ENCODE results near the gene CTRL. TPM values are rescaled to one million over a fixed set of nuclear protein-coding genes. Genes with fewer than 3 reads are reported as not detected.
"Not testable (repeated sequence)": the region's sequence is repeated elsewhere in the genome, so short reads cannot be mapped to it uniquely, and the experiment has no call there.

The CTRL gene
- total RNA-seq, 2 experiments from 2014 or later: 4.0 to 5.9 TPM

GRCh38 chr16:67939507-67940445 is 8.1 kb upstream of the CTRL start:
- POLR2A ChIA-PET: no interaction called here

GRCh38 chr16:67937713-67938112 is 6.1 kb upstream of the CTRL start:
- DNase-seq (ENCODE audit: low spot score); H2AFZ ChIP-seq (ENCODE audit: low read length); H3K9me2 ChIP-seq (ENCODE audit: insufficient read depth, low read length); H3K9me3 ChIP-seq (ENCODE audit: low read length); H3K79me2 ChIP-seq (ENCODE audit: insufficient read depth, low read depth, low read length); H4K20me1 ChIP-seq (ENCODE audit: insufficient read depth, low read length); BruUV-seq (replicated peaks); CTCF ChIA-PET (ENCODE audit: unreplicated experiment): not testable (repeated sequence)
- H3K36me3 ChIP-seq (ENCODE audit: insufficient read depth, low read length): peaks cover 23% of the 10 kb centered on the region
- peak overlapping the region; percentile 90 for H3K4me2 ChIP-seq (ENCODE audit: low read length)
- peaks cover 38% of the 10 kb centered on the region for H3K4me1 ChIP-seq (ENCODE audit: insufficient read depth, low read length, poor library complexity, severe bottlenecking)
- peak overlapping the region; percentile 90 for H3K27ac ChIP-seq (ENCODE audit: low read depth, low read length, poor library complexity, severe bottlenecking)
- intact Hi-C loops (cut with micrococcal nuclease; ENCODE audit: unreplicated experiment): loop anchor here (2.0 kb wide), 1 partner anchor 103 kb away; no protein-coding TSS in a partner anchor
- POLR2A ChIA-PET: interaction anchor here (0.6 to 0.7 kb wide), 2 partner anchors 12 to 314 kb away, joined by 3 to 4 read pairs; no protein-coding TSS in a partner anchor
- peak overlapping the region; percentile 74 for H3K4me3 ChIP-seq (ENCODE audit: low read depth, low read length, poor library complexity, severe bottlenecking)

More at GRCh38 chr16:67939507-67940445, 8.1 kb upstream of the CTRL start:
- Histone ChIP-seq H3K9me3 (ENCODE audit: low read length) (no peaks in the 10 kb centered on the region), H3K4me3 (ENCODE audit: low read depth, low read length, poor library complexity, severe bottlenecking) (no peak overlapping the region), H3K79me2 (ENCODE audit: insufficient read depth, low read depth, low read length) (peaks cover 4% of the 10 kb centered on the region; the same call in 1 of the 2 replicates), H2AFZ (ENCODE audit: low read length) (no peak overlapping the region), H4K20me1 (ENCODE audit: insufficient read depth, low read length) (no peaks in the 10 kb centered on the region), H3K9me2 (ENCODE audit: insufficient read depth, low read length) (no peaks in the 10 kb centered on the region), H3K4me2 (ENCODE audit: low read length) (peak overlapping the region; percentile 3; the same call in 1 of the 2 replicates), H3K27ac (ENCODE audit: low read depth, low read length, poor library complexity, severe bottlenecking) (no peak overlapping the region), H3K4me1 (ENCODE audit: insufficient read depth, low read length, poor library complexity, severe bottlenecking) (peaks cover 33% of the 10 kb centered on the region), H3K36me3 (ENCODE audit: insufficient read depth, low read length) (peaks cover 6% of the 10 kb centered on the region; the same call in 1 of the 2 replicates)
- CTCF ChIA-PET (ENCODE audit: unreplicated experiment): interaction anchor here (1.0 kb wide), 1 partner anchor 13 kb away, joined by 3 read pairs; no protein-coding TSS in a partner anchor
- no peak for TF ChIP-seq EZH2phosphoT487 (IDR thresholded peaks at IDR 0.05; ENCODE audit: borderline replicate concordance, low read depth, low read length)
- TF ChIP-seq CTCF (conservative IDR thresholded peaks at IDR 0.05; ENCODE audit: low read length): no peak
- peak; percentile 28 for DNase-seq (ENCODE audit: low spot score)
- intact Hi-C loops (cut with micrococcal nuclease; ENCODE audit: unreplicated experiment): no loop called here
- no TSS peak for BruUV-seq (replicated peaks)

- Histone ChIP-seq H3K4me2 (ENCODE audit: low read length) (peak overlapping the region; percentile 90), H3K27ac (ENCODE audit: low read depth, low read length, poor library complexity, severe bottlenecking) (peak overlapping the region; percentile 90), H3K9me3 (ENCODE audit: low read length) (no peaks in the 10 kb centered on the region), H3K36me3 (ENCODE audit: insufficient read depth, low read length) (peaks cover 29% of the 10 kb centered on the region), H3K4me3 (ENCODE audit: low read depth, low read length, poor library complexity, severe bottlenecking) (peak overlapping the region; percentile 74), H4K20me1 (ENCODE audit: insufficient read depth, low read length) (no peaks in the 10 kb centered on the region), H3K4me1 (ENCODE audit: insufficient read depth, low read length, poor library complexity, severe bottlenecking) (peaks cover 38% of the 10 kb centered on the region), H2AFZ (ENCODE audit: low read length) (peak overlapping the region; percentile 48; the same call in 1 of the 2 replicates), H3K79me2 (ENCODE audit: insufficient read depth, low read depth, low read length) (peaks cover 4% of the 10 kb centered on the region; the same call in 1 of the 2 replicates), H3K9me2 (ENCODE audit: insufficient read depth, low read length) (no peaks in the 10 kb centered on the region)
- ChIA-PET CTCF (ENCODE audit: unreplicated experiment) (interaction anchor here (0.6 kb wide), 2 partner anchors 24 to 47 kb away, joined by 3 read pairs; no protein-coding TSS in a partner anchor), POLR2A (no interaction called here)
- BruUV-seq (replicated peaks): no TSS peak
- intact Hi-C loops (cut with micrococcal nuclease; ENCODE audit: unreplicated experiment): loop anchor here (2.0 kb wide), 1 partner anchor 104 kb away; no protein-coding TSS in a partner anchor
- DNase-seq (ENCODE audit: low spot score): peak; percentile 93
- TF ChIP-seq CTCF (conservative IDR thresholded peaks at IDR 0.05; ENCODE audit: low read length) (no peak), EZH2phosphoT487 (IDR thresholded peaks at IDR 0.05; ENCODE audit: borderline replicate concordance, low read depth, low read length) (no peak)
Measured at GRCh38 chr16:67936880-67937605, 5.4 kb upstream of the CTRL start.
